HG03060 (cell line): Measurements from ENCODE around the gene RABGAP1.

ENCODE experiments used
- ATAC-seq: cut with Tn5 transposase; IDR thresholded peaks from one replicate; pipeline ENCODE4 v1.9.1; 2021; ENCODE audit warnings: low read depth, moderate number of reproducible peaks; ENCODE audit not compliant: unreplicated experiment

Gene RABGAP1

DNA sequence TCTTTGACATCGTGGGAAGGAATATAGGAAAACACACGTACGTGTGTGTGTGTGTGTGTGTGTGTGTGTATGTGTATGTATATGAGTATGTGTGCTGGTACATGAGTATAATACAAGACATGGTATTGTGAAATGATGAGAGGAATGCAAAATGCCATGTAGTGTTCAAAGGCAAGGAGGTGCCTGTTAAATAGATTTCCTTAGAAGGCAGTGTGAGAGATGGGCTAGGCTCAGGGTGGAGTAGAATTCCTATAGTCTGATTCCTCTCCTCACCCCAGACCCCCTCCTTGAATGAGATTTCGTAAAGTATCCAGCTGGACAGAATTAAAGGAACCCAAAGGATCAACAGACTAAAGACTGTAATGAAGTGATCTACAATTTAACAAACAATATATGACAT lies 103.8 kb downstream of the RABGAP1 start:
- ATAC-seq: no peak

DNA sequence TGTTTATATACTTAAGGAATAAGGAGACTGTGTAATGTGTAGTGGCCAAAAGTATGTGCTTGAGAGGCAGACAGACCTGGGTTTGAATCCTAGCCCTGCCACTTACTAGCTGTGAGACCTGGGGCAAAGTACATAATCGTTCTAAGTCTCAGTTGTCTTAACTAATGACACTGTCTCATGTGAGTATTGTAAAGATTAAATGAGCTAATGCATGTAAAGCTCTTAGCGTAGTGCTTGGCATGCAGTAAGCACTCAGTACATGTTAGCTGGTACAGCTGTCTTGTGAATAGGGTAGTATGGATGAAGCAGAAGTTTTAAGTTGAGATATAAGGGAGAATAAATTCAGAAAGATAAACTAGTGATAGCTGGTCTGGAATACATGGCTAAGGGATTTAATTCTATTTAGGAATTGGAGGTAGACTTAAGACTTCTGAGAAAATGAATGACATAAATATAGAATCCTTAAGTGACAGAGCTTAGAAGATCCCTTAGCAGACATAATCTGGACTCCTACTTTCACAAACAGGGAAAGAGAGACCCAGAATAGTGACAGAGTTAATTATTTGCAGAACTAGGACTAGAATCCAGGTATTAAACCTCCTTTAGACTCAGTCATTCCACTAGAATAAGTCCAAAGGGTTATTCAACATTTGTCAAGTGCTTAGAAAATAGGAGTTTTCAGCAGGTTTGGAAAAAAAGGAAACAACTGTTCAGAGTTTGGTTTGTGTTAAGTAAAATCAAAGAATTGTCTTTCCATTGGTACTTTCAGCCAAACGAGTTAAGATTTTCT lies 105.8 kb downstream of the RABGAP1 start:
- no peak for ATAC-seq

DNA sequence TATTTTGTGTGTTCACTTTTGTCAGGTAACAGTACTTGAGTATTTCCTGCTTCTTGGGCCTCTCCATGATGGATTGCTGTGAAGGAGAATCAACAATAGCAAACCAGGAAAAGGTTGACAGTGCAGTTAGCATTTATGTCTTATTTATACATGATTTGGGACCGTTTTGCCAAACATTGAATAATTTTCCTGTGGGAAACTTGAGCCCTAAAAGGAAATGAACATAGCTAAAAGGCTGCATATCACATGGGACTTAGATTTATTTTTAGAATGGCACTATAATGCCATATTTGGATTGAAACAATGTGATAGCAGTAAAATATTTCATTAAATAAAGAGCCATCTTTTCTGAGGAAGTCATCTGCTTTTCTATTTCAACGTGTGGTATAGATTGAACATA lies 107.9 kb downstream of the RABGAP1 start:
- ATAC-seq: no peak

GRCh38 chr9:123049589-123050222 lies 108.9 kb downstream of the RABGAP1 start:
- ATAC-seq: no peak

GRCh38 chr9:123053046-123053445 lies 112.2 kb downstream of the RABGAP1 start:
- ATAC-seq: no peak

- ATAC-seq: no peak
Observed at GRCh38 chr9:123053711-123054110, 112.9 kb downstream of the RABGAP1 start.

- ATAC-seq: no peak
Observed at GRCh38 chr9:123058834-123059233, 118.0 kb downstream of the RABGAP1 start.

DNA sequence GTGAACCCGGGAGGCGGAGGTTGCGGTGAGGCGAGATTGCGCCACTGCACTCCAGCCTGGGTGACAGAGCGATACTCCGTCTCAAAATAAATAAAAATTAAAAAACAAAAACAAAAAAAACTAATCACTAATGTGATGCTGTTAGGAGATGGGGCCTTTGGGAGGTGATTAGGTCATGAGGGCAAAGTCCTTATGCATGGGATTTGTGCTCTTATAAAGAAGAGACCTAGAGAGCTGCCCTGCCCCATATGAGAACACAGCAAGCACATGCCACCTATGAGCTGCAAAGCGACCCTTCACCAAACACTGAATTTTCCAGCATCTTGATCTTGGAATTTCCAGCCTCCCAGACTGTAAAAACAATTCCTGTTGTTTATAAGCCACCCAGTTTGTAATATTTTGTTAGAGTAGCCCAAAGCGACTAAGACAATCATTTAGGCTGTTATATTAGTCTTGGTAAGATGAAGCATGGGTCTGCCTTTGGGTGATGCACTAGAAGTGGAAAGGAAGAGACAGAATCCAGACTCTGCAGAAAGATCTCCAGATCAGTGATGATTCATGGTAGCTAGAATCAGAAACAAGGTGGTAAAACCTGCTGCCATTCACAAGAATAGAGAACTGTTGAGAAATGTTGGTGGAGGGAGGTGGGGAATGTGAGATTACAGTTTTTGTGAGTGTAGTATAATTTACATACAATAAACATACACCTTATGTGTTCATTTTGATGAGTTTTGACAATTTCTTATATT lies 118.8 kb downstream of the RABGAP1 start:
- ATAC-seq: no peak

GRCh38 chr9:123061216-123061615 lies 120.4 kb downstream of the RABGAP1 start:
- ATAC-seq: no peak

GRCh38 chr9:123062351-123063176 lies 121.7 kb downstream of the RABGAP1 start:
- no peak for ATAC-seq

GRCh38 chr9:123063177-123063598 lies 122.4 kb downstream of the RABGAP1 start:
- no peak for ATAC-seq

GRCh38 chr9:123063896-123064295 lies 123.1 kb downstream of the RABGAP1 start:
- no peak for ATAC-seq

GRCh38 chr9:123064716-123065115 lies 123.9 kb downstream of the RABGAP1 start:
- ATAC-seq: no peak

DNA sequence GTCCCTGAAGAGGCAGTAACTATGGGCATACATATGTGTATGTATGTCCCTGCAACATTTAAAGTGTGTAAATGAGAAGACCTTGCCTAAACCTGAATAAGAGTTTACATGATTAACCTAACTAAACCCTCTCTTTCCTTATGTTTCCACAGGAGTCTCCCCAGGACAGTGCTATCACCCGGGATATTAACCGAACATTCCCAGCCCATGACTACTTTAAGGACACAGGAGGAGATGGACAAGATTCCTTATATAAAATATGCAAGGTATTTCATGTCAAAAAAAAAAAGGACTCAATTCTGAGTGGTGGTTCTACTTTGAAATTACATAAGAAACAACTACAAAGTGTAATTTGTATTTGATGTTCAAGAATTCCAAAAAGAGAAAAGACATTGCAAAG lies 124.4 kb downstream of the RABGAP1 start:
- ATAC-seq: no peak

- no peak for ATAC-seq
Observed at GRCh38 chr9:123067136-123067535, 126.3 kb downstream of the RABGAP1 start.

GRCh38 chr9:123069010-123069481 lies 128.2 kb downstream of the RABGAP1 start:
- ATAC-seq: no peak

GRCh38 chr9:123070198-123070597 lies 129.4 kb downstream of the RABGAP1 start:
- ATAC-seq: no peak

GRCh38 chr9:123072407-123072995 lies 131.7 kb downstream of the RABGAP1 start:
- ATAC-seq: no peak

DNA sequence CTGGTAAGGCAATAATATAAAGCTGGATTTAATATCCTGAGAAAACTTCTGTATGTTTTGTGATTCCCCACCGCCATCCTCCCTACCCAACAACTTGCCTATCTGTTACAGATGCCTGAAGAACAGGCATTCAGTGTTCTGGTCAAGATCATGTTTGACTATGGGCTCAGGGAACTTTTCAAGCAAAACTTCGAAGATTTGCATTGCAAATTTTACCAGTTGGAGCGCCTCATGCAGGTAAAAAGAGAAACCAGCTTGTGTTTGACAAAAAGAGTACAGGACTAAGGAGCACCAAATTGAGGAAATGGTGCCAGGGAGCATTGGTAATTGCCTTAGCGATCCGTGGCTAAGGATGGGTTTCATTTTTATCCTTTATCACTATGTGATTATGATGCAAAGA lies 132.6 kb downstream of the RABGAP1 start:
- ATAC-seq: no peak

DNA sequence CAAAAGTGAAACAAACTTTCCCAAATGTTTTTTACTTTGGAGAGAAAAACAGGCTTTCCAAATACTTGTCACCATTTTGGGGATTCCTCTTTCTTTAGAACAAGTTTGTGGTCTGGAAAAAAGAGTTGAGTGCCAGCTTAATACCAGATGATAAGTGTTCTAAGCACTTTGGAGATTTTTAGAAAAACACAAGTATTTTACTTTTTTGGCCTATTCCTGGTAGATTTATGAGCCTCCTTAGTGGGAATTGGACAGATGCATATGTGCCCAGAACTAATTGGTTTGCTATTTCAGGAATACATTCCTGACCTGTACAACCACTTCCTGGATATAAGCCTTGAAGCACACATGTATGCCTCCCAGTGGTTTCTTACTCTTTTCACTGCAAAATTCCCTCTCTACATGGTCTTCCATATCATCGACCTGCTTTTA lies 133.2 kb downstream of the RABGAP1 start:
- ATAC-seq: no peak
